Measurements from ENCODE around the gene WNK3. TPM values are rescaled to one million over a fixed set of nuclear protein-coding genes. Genes with fewer than 3 reads are reported as not detected.

The WNK3 gene
- total and polyA plus RNA-seq, 2 of the 13 experiments (the other 11 are each of a cell fraction or from before 2014, with no cell fraction given), result 0.12 to 0.62 TPM

GRCh38 chrX:54292755-54293154, 65.1 kb downstream of the WNK3 start (continued):
- no peak for TF ChIP-seq ZBTB26 (CRISPR knock-in tag; IDR thresholded peaks at IDR 0.05; ENCODE audit: borderline replicate concordance)
- TF ChIP-seq GATAD2A (CRISPR knock-in tag; IDR thresholded peaks at IDR 0.05), result peak; percentile 75
- peak; percentile 18; the same call in 1 of the 2 replicates for TF ChIP-seq FOXO1 (CRISPR knock-in tag; IDR thresholded peaks at IDR 0.05)
- no peak for TF ChIP-seq RBM39 (IDR thresholded peaks at IDR 0.05; ENCODE audit: low read depth, low read length, poor library complexity, severe bottlenecking)
- TF ChIP-seq MED1 (CRISPR knock-in tag; IDR thresholded peaks at IDR 0.05), result peak; percentile 27; the same call in 1 of the 2 replicates
- no peak for TF ChIP-seq FIP1L1 (IDR thresholded peaks at IDR 0.05; ENCODE audit: borderline replicate concordance, insufficient read depth, low read depth, low read length)
- TF ChIP-seq HMG20A (CRISPR knock-in tag; IDR thresholded peaks at IDR 0.05; ENCODE audit: borderline replicate concordance), result peak; percentile 57; the same call in 1 of the 2 replicates
- TF ChIP-seq EHMT2 (IDR thresholded peaks at IDR 0.05; ENCODE audit: borderline replicate concordance, low read depth, low read length), result no peak
- TF ChIP-seq RARA (CRISPR knock-in tag; IDR thresholded peaks at IDR 0.05), result peak; percentile 96
- no peak for TF ChIP-seq THAP7 (CRISPR knock-in tag; IDR thresholded peaks at IDR 0.05)
- no peak for TF ChIP-seq PBX3 (CRISPR knock-in tag; IDR thresholded peaks at IDR 0.05; ENCODE audit: borderline replicate concordance)
- TF ChIP-seq LBX2 (CRISPR knock-in tag; IDR thresholded peaks at IDR 0.05; ENCODE audit: borderline replicate concordance), result no peak
- no peak for TF ChIP-seq ZNF512 (CRISPR knock-in tag; IDR thresholded peaks at IDR 0.05)
- peak; percentile 85 for TF ChIP-seq NCOA2 (CRISPR knock-in tag; IDR thresholded peaks at IDR 0.05)
- no peak for TF ChIP-seq ZNF713 (CRISPR knock-in tag; IDR thresholded peaks at IDR 0.05)
- TF ChIP-seq FOXP1 (IDR thresholded peaks at IDR 0.05), result no peak
- peak; percentile 40; the same call in 1 of the 2 replicates for TF ChIP-seq FOXP1 (CRISPR knock-in tag; IDR thresholded peaks at IDR 0.05)
- no peak for TF ChIP-seq HNF1B (CRISPR knock-in tag; IDR thresholded peaks at IDR 0.05)
- no peak for TF ChIP-seq ZBTB1 (CRISPR knock-in tag; IDR thresholded peaks at IDR 0.05; ENCODE audit: borderline replicate concordance)
- no peak for TF ChIP-seq ZNF607 (CRISPR knock-in tag; IDR thresholded peaks at IDR 0.05; ENCODE audit: borderline replicate concordance)
- TF ChIP-seq SOX13 (IDR thresholded peaks at IDR 0.05), result no peak
- peak in 1 of 2 experiments; percentile 76; a peak in 2 of 4 replicates for TF ChIP-seq SOX13 (CRISPR knock-in tag; conservative IDR thresholded peaks at IDR 0.05 in 1 of 2, IDR thresholded peaks at IDR 0.05 in 1 of 2)
- no peak for TF ChIP-seq SUZ12 (IDR thresholded peaks at IDR 0.05; ENCODE audit: low read depth, low read length)
- no peak for TF ChIP-seq CREB1 (IDR thresholded peaks at IDR 0.05)
- 0 out of 2 replicates have a peak, but pooled peaks have one; percentile 25 for TF ChIP-seq CREB1 (CRISPR knock-in tag; IDR thresholded peaks at IDR 0.05)
- peak; percentile 32; the same call in 1 of the 2 replicates for TF ChIP-seq SALL1 (CRISPR knock-in tag; IDR thresholded peaks at IDR 0.05)
